GM13976 (cell line): Measurements from ENCODE around the gene PCDHGA7.

Experiments
- DNase-seq: peaks from one replicate; pipeline ENCODE4 v3.0.0; 2012; ENCODE audit warnings: low spot score
- in situ Hi-C: fragments of 300-500 bp; cut with MboI; formaldehyde crosslinking; loops from one replicate; pipeline ENCODE4 v1.12.0; 2022; ENCODE audit warnings: low sequenced_read_pairs, mixed read lengths, inconsistent platforms; ENCODE audit not compliant: unreplicated experiment
- TF ChIP-seq, protein P1 (sequence below): IDR thresholded peaks from 2 replicates; pipeline ENCODE4 v1.5.1; 2012; ENCODE audit warnings: borderline replicate concordance, mild to moderate bottlenecking; ENCODE audit not compliant: insufficient read depth; ENCODE audit errors: extremely low read depth, missing control alignments, control extremely low read depth

Gene PCDHGA7

DNA sequence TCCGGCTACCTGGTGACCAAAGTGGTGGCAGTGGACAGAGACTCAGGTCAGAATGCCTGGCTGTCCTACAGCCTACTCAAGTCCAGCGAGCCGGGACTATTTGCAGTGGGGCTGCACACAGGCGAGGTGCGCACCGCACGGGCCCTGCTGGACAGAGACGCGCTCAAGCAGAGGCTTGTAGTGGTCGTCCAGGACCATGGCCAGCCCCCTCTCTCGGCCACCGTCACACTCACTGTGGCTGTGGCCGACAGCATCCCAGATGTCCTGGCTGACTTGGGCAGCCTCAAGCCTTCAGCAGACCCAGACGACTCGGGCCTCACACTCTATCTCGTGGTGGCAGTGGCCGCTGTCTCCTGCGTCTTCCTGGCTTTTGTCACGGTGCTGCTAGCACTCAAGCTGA is 25.6 kb upstream of the PCDHGA7 start:
- no peak for DNase-seq
- in situ Hi-C loops: no loop called here
- TF ChIP-seq, protein P1, sequence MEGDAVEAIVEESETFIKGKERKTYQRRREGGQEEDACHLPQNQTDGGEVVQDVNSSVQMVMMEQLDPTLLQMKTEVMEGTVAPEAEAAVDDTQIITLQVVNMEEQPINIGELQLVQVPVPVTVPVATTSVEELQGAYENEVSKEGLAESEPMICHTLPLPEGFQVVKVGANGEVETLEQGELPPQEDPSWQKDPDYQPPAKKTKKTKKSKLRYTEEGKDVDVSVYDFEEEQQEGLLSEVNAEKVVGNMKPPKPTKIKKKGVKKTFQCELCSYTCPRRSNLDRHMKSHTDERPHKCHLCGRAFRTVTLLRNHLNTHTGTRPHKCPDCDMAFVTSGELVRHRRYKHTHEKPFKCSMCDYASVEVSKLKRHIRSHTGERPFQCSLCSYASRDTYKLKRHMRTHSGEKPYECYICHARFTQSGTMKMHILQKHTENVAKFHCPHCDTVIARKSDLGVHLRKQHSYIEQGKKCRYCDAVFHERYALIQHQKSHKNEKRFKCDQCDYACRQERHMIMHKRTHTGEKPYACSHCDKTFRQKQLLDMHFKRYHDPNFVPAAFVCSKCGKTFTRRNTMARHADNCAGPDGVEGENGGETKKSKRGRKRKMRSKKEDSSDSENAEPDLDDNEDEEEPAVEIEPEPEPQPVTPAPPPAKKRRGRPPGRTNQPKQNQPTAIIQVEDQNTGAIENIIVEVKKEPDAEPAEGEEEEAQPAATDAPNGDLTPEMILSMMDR: no peak

GRCh38 chr5:141359790-141360426 is 22.6 kb upstream of the PCDHGA7 start, which contains the start of gene PCDHGB2:
PCDHGB2 (plus strand) TSS chr5:141359994; CDS start chr5:141360136, 142 bp downstream.
- peak; percentile 73 for DNase-seq
- in situ Hi-C loops: no loop called here
- TF ChIP-seq, protein P1: no peak

GRCh38 chr5:141360685-141361084 is 21.9 kb upstream of the PCDHGA7 start:
- TF ChIP-seq, protein P1: no peak
- DNase-seq: no peak
- in situ Hi-C loops: no loop called here

GRCh38 chr5:141362719-141363118 is 19.8 kb upstream of the PCDHGA7 start:
- in situ Hi-C loops: no loop called here
- DNase-seq: no peak
- TF ChIP-seq, protein P1: no peak

DNA sequence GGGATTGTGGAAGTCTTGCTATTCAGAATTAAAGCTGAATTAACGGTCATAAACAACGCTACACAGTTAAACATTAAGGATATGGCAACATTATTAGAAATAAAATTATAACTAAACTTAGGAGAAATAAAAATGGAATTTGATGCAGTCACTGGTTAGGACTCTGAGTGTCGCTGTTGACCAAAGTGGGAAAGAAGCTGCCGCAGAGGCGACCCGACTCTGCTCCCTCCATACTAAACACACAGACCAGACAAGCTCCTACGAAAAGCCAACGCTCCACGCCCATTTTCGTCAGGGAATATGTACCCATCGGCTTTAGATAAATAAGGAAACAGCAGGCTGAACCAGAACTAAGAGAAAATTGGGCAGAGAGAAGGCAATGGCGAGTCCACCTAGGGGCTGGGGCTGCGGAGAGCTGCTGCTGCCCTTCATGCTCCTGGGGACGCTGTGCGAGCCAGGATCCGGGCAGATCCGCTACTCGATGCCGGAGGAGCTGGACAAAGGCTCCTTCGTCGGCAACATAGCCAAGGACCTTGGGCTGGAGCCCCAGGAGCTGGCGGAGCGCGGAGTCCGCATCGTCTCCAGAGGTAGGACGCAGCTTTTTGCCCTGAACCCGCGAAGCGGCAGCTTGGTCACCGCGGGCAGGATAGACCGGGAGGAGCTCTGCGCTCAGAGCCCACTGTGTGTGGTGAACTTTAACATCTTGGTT is 18.4 kb upstream of the PCDHGA7 start, which contains the start of gene PCDHGA5:
Gene PCDHGA5 (plus strand): TSS at position 211 of the 709 bp plus-strand sequence. CDS start 169 bp downstream, at position 380.
- no peak for DNase-seq
- in situ Hi-C loops: no loop called here
- TF ChIP-seq, protein P1: no peak

GRCh38 chr5:141366016-141366896 is 16.3 kb upstream of the PCDHGA7 start:
- in situ Hi-C loops: no loop called here
- DNase-seq: no peak
- TF ChIP-seq, protein P1: no peak
